Smooth muscle cell (in vitro differentiated cells): ENCODE data around the gene WDR35. TPM values are rescaled to one million over a fixed set of nuclear protein-coding genes. Genes with fewer than 3 reads are reported as not detected.

Experiments used
- polyA plus RNA-seq: library from polyadenylated mRNA; unstranded; fragments of >200 nt; fragmentation: Nextera tagmentation; extraction: Ambion mirVana; gene quantifications from 2 replicates; pipeline ENCODE4 v1.2.1, GENCODE V29; 2016
- total RNA-seq: library from RNA; depleted of rRNA; stranded (reverse); fragments of >200 nt; gene quantifications from 2 replicates; pipeline ENCODE4 v1.2.3, GENCODE V29; 2014

Gene WDR35
- total and polyA plus RNA-seq, 2 experiments from 2014 or later, result 0.70 to 4.7 TPM

Other genes with a start within 250 kb of the WDR35 start
- gene TTC32, start 88.1 kb downstream of the WDR35 start, total RNA-seq, result 6.2 and 12.5 TPM in 2 replicates
- 5.1 and 5.2 TPM in 2 replicates for gene TTC32, start 88.1 kb downstream of the WDR35 start, polyA plus RNA-seq
- 5.1 and 5.6 TPM in 2 replicates for gene MATN3, start 22.6 kb upstream of the WDR35 start, total RNA-seq
- gene MATN3, start 22.6 kb upstream of the WDR35 start, polyA plus RNA-seq, result 7.4 and 12.9 TPM in 2 replicates
- 423 and 431 TPM in 2 replicates for gene LAPTM4A, start 61.5 kb upstream of the WDR35 start, total RNA-seq
- 466 and 476 TPM in 2 replicates for gene LAPTM4A, start 61.5 kb upstream of the WDR35 start, polyA plus RNA-seq
- 61.0 and 81.1 TPM in 2 replicates for gene SDC1, start 235.0 kb upstream of the WDR35 start, total RNA-seq
- 88.1 and 110 TPM in 2 replicates for gene SDC1, start 235.0 kb upstream of the WDR35 start, polyA plus RNA-seq